Activated gamma-delta T cell (primary cell): Measurements from ENCODE around the gene PHOX2A.

Experiments used
- DNase-seq: peaks from one replicate; lab custom pipeline; 2025; lab: John Stamatoyannopoulos, UW

Gene PHOX2A

GRCh38 chr11:72233773-72234513, 10.0 kb downstream of the PHOX2A start:
- DNase-seq = no peak

- DNase-seq = no peak
Measured at GRCh38 chr11:72233056-72233772, 10.8 kb downstream of the PHOX2A start.

GRCh38 chr11:72232260-72233055, 11.5 kb downstream of the PHOX2A start:
- DNase-seq = no peak

- DNase-seq = no peak
Measured at GRCh38 chr11:72231396-72232259, 12.3 kb downstream of the PHOX2A start.

DNA sequence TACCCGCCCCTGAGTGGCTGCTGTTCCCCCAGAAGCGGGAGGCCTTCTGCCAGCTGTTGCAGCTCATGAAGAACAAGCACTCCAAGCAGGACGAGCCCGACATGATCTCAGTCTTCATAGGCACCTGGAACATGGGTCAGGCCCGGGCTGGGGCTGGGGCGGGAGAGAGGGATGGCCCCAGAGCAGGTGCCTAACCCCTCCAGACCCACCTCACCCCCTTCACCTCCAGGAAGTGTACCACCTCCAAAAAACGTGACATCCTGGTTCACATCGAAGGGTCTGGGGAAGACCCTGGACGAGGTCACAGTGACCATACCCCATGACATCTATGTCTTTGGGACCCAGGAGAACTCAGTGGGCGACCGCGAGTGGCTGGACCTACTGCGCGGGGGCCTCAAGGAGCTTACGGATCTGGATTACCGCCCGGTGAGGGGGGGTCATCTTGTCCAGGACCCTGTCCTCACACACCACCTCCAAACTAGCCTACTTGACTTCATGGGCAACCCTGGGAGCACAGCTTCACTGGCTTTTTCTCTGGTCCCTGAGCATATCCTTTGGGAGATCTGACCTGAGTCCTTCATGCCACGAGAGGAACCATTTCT, 13.1 kb downstream of the PHOX2A start:
- no peak for DNase-seq

- DNase-seq = no peak
Measured at GRCh38 chr11:72229925-72230763, 13.8 kb downstream of the PHOX2A start.

DNA sequence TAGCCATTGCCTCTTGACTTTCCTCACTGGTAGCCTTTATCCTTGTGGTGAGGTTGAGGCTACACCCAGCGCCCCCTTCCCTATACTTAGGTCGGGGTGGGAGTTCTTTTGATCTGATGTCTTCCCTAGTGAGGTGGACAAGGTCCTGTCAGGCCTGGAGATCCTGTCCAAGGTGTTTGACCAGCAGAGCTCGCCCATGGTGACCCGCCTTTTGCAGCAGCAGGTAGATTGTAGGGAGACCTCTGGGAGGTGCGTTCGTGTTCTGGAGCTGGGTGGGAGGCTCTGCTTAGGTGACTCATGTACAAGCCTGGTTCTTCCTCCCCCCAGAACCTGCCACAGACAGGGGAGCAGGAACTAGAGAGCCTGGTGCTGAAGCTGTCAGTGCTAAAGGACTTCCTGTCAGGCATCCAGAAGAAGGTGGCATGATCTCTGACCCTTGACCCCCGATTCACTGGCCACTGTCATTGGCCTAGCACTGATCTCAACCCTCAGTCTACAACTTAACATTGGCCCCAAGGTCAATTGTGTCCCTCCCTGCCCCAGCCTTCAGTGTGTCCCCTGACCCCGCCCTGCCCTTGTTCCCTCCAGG, 14.5 kb downstream of the PHOX2A start:
- DNase-seq = no peak

GRCh38 chr11:72228844-72229231, 15.1 kb downstream of the PHOX2A start:
- no peak for DNase-seq

DNA sequence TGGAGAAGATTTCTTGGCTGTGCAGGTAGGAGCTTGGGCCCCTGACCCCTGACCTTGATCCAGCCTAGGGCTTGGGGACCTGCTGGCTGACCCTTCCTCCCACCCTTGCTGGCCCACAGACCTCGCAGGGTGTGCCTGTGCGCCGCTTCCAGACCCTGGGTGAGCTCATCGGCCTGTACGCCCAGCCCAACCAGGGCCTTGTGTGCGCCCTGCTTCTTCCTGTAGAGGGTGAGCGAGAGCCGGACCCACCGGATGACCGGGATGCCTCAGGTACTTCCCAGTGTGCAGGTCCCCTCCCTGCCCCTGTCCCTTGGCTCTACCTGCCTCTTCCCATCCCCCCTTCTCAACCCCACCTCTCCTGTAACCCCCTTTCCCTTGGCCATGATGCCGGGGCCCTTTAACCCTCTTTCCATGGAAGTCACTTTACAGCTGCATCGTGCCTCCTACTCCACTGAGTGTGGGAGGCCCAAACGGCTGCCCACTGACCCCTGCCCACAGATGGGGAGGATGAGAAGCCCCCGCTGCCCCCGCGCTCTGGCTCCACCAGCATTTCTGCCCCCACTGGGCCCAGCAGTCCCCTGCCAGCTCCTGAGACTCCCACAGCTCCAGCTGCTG, 15.6 kb downstream of the PHOX2A start:
- DNase-seq = no peak

DNA sequence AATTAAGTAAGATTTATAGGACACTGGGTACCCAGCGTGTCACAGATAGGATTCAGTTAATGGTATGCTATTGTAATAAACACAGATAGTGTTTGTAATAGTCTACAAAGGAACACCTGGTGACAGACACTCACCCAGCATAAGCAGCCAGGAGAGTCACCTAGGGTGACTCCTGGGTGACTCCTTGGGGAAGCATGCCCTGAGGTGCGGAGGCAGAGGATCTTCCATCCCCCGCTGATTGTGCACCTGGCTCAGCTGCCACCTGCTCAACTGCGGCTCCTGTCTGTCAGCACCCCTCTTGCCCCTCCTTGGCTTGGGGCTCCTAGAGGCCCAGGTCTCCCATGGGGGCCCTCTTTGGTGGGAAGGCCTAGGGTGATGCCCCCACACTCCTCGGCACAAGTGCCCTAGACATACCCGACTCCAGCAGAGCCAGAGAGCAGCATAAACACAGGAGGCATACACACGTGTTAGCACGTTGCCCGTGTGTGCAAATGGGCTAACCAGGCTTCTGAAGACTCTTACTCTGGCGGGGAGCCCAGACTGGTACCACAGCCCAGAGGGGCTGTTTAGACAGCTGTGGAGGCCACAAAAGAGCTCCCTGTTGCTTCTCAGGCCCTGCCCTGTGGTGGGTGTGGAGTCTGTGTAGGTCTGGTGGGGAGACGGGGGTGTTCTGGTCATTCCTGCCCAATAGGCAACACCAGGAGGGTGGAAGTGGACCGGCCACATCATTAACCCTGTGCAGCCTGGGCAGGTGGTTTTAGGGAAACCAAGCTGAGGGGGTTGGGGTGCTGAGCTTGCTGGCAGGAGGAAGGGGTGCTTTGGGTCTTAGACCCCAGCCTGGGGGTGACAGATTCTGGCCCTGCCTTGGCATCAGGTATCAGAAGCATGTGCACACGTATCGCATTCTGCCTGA, 16.4 kb downstream of the PHOX2A start:
- no peak for DNase-seq

DNA sequence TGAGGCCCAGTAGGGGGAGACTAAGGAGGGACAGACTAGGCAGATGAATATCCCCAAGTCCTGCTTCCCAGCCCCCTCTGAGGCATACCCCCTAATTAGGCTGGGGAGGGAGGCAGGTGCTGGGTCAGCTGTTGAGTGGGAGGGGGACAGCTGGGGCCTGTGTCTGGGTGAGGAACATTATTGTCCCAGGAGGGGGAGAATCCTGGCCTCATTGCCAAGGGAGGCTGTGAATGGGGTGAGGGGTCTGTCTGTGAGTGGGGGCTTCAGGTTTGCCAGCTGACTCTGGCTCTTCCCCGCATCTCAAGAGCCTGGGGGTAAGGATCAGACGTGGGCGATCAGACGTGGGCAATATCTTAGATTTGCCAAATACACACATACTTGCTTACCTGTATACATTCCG, 17.3 kb downstream of the PHOX2A start:
- no peak for DNase-seq

GRCh38 chr11:72225411-72225951, 18.5 kb downstream of the PHOX2A start:
- no peak for DNase-seq

GRCh38 chr11:72224564-72225410, 19.2 kb downstream of the PHOX2A start, which contains the start of gene INPPL1:
Gene INPPL1 (plus strand): TSS chr11:72224767. CDS start chr11:72224985, 218 bp downstream.
- no peak for DNase-seq

GRCh38 chr11:72223615-72224563, 20.1 kb downstream of the PHOX2A start:
- peak; percentile 48 for DNase-seq

GRCh38 chr11:72222907-72223614, 20.9 kb downstream of the PHOX2A start:
- peak; percentile 86 for DNase-seq
